ENCODE results near the gene CFAP65. TPM values are rescaled to one million over a fixed set of nuclear protein-coding genes. Genes with fewer than 3 reads are reported as not detected.

The CFAP65 gene
- total RNA-seq, 1 donor from 2014 or later = not detected

- no peak for DNase-seq (ENCODE audit: low spot score in 2 of 2, unreplicated experiment in 2 of 2)
- H3K4me1 Mint-ChIP-seq = peaks cover 3% of the 10 kb centered on the region
- TF ChIP-seq, protein P1, sequence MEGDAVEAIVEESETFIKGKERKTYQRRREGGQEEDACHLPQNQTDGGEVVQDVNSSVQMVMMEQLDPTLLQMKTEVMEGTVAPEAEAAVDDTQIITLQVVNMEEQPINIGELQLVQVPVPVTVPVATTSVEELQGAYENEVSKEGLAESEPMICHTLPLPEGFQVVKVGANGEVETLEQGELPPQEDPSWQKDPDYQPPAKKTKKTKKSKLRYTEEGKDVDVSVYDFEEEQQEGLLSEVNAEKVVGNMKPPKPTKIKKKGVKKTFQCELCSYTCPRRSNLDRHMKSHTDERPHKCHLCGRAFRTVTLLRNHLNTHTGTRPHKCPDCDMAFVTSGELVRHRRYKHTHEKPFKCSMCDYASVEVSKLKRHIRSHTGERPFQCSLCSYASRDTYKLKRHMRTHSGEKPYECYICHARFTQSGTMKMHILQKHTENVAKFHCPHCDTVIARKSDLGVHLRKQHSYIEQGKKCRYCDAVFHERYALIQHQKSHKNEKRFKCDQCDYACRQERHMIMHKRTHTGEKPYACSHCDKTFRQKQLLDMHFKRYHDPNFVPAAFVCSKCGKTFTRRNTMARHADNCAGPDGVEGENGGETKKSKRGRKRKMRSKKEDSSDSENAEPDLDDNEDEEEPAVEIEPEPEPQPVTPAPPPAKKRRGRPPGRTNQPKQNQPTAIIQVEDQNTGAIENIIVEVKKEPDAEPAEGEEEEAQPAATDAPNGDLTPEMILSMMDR (IDR thresholded peaks at IDR 0.05; ENCODE audit: unreplicated experiment) = no peak
- no peak overlapping the region for H3K4me3 Mint-ChIP-seq
- H3K36me3 Mint-ChIP-seq = no peaks in the 10 kb centered on the region
- peaks cover 79% of the 10 kb centered on the region for H3K27me3 Mint-ChIP-seq (ENCODE audit: low read depth)
- no peak overlapping the region for H3K27ac Mint-ChIP-seq
- no peaks in the 10 kb centered on the region for H3K9me3 Mint-ChIP-seq
These were observed 12.1 kb downstream of the CFAP65 start for GRCh38 chr2:219028996-219029828.

DNA sequence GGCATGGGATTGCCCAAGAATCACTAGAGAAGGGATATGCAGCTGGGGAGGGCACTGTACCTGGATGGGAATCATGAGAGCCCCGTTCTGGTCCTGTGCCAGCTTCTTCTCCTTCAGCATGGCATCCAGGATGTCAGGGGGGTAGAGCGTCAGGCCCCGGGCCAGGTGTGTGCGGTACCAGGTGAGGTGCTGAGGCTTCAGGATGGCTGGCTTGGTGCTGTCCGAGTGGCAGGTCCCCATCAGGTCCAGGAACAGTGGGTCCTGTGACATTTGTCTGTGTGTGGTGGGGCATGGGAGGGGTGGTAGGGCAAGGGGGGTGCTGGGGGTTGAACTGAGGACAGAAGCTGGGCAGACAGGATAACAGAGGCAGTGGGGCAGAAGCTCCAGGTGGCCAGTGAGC, 13.2 kb downstream of the CFAP65 start:
- H3K36me3 Mint-ChIP-seq = no peaks in the 10 kb centered on the region
- H3K27me3 Mint-ChIP-seq (ENCODE audit: low read depth) = peaks cover 71% of the 10 kb centered on the region
- TF ChIP-seq, protein P1 (IDR thresholded peaks at IDR 0.05; ENCODE audit: unreplicated experiment) = no peak
- H3K9me3 Mint-ChIP-seq = no peaks in the 10 kb centered on the region
- no peak overlapping the region for H3K27ac Mint-ChIP-seq
- no peak overlapping the region for H3K4me3 Mint-ChIP-seq
- DNase-seq (ENCODE audit: low spot score in 2 of 2, unreplicated experiment in 2 of 2) = no peak
- H3K4me1 Mint-ChIP-seq = peaks cover 3% of the 10 kb centered on the region

DNA sequence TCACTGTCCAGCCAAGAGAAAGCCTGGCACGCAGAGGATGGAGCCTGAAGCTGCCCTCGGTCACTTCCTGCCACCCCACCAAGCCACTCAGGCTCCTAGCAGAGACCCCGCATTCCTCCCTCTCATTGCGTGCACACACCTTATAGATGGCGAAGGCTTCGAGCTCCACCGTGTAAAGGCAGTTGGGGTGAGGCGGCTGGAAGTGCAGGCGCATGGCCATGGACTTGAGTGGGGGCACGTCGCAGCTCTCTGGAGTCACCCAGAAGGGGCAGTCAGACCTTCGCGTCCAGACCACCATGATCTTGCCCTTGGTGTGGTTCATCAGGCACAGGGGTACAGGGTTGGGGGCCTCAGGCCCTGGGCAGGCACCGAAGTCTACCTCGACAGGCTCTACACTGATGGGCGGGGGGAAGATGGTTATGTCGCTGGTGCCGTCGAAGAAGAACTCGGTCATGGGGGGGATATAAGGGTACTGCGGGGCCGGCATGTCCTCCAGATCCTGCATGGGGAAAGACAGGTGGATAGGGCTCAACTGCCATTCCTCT, 13.7 kb downstream of the CFAP65 start:
- TF ChIP-seq, protein P1 (IDR thresholded peaks at IDR 0.05; ENCODE audit: unreplicated experiment) = no peak
- Mint-ChIP-seq H3K27ac (no peak overlapping the region), H3K27me3 (ENCODE audit: low read depth) (peaks cover 69% of the 10 kb centered on the region), H3K36me3 (no peaks in the 10 kb centered on the region), H3K9me3 (no peaks in the 10 kb centered on the region), H3K4me1 (peaks cover 3% of the 10 kb centered on the region), H3K4me3 (no peak overlapping the region)
- no peak for DNase-seq (ENCODE audit: low spot score in 2 of 2, unreplicated experiment in 2 of 2)

DNA sequence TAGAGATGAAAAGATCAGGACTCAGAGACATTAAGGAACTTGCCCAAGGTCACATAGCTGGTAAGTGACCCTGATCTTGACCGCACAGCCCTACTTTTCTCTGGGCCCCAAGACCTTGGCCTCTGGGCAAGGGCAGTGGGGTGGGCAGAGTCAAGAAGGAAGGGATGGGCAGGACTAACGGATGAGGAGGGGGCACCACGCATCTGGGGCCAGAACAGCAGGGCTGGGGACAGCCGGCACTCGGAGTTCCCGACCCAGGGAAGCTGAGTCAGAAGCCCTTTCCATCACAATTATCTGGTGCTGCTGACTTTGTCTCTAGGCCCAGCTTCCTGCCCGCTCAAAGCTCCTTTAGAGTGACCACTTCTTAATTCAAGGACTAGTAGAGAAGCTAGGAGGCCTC, 14.4 kb downstream of the CFAP65 start:
- no peak overlapping the region for H3K4me3 Mint-ChIP-seq
- H3K36me3 Mint-ChIP-seq = no peaks in the 10 kb centered on the region
- peaks cover 63% of the 10 kb centered on the region for H3K27me3 Mint-ChIP-seq (ENCODE audit: low read depth)
- H3K4me1 Mint-ChIP-seq = peaks cover 3% of the 10 kb centered on the region
- TF ChIP-seq, protein P1 (IDR thresholded peaks at IDR 0.05; ENCODE audit: unreplicated experiment) = no peak
- DNase-seq (ENCODE audit: low spot score in 2 of 2, unreplicated experiment in 2 of 2) = no peak
- H3K27ac Mint-ChIP-seq = no peak overlapping the region
- no peaks in the 10 kb centered on the region for H3K9me3 Mint-ChIP-seq

DNA sequence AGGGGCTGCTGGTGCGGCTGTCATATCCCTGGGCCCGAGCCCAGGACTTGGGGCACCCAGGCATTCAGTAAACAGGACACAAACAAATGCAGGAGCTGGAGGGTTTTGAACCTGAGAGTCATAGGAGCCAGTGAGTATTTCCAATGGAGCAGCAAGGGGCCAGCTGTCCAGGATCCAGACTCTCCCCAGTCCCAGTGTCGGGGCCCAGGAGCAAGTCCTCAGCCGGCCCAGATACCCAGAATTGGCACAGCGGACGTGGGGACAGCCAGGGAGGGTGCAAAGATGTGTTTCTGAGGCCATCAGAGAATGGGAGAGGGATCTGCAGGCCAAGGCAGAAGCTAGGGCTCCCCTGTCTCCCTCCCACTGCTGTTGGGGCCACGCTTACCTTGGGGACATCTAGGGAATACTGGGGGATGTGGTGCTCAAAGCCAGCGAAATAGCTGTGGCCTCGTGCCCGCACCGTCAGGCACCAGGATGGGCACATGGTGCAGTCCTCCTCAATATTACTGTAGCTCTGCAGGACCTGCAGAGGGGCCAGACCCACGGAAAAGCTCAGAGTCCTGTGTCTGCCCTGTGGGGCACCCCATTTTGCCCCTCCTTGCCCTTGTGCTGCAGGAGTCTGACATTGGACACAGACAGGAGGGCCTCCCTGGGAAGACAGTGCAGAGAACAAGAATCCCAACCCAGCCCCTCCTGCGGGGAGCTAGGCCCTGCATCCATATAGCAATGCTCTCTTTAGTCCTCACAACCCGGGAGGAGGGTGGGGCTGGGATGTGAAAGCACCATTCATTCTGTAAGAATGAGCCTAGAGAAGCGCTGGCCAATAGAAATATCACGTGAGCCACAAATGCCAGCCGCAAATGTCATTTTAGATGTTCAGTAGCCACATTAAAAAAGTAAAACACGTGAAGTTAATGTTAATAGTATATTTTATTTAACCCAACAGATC, 15.4 kb downstream of the CFAP65 start:
- Mint-ChIP-seq H3K36me3 (no peaks in the 10 kb centered on the region), H3K4me1 (peaks cover 3% of the 10 kb centered on the region), H3K4me3 (no peak overlapping the region), H3K27me3 (ENCODE audit: low read depth) (peaks cover 57% of the 10 kb centered on the region), H3K9me3 (no peaks in the 10 kb centered on the region), H3K27ac (no peak overlapping the region)
- no peak for DNase-seq (ENCODE audit: low spot score in 2 of 2, unreplicated experiment in 2 of 2)
- TF ChIP-seq, protein P1 (IDR thresholded peaks at IDR 0.05; ENCODE audit: unreplicated experiment) = no peak
